IgD-negative memory B cell (primary cell): ENCODE measurements around the gene PLA2G6. TPM values are rescaled to one million over a fixed set of nuclear protein-coding genes. Genes with fewer than 3 reads are reported as not detected.

Source experiments
- H3K27ac Mint-ChIP-seq, 3 donors: one replicate each; pipeline ENCODE4 v1.8.0; 2020 to 2022; ENCODE audit warnings: mild to moderate bottlenecking in 3 of 3, mixed read lengths in 3 of 3, moderate library complexity in 1 of 3
- H3K27me3 Mint-ChIP-seq: one replicate; pipeline ENCODE4 v1.8.0; 2021; ENCODE audit warnings: mixed read lengths
- H3K36me3 Mint-ChIP-seq: one replicate; pipeline ENCODE4 v1.8.0; 2020; ENCODE audit warnings: mild to moderate bottlenecking, mixed read lengths
- H3K4me1 Mint-ChIP-seq, 3 donors: one replicate each; pipeline ENCODE4 v1.8.0; 2020 to 2022; ENCODE audit warnings: mixed read lengths in 3 of 3, mild to moderate bottlenecking in 1 of 3
- H3K4me3 Mint-ChIP-seq, 4 donors: one replicate each; pipeline ENCODE4 v1.8.0; 2020 to 2022; ENCODE audit warnings: mild to moderate bottlenecking in 4 of 4, mixed read lengths in 4 of 4, moderate library complexity in 3 of 4
- H3K9me3 Mint-ChIP-seq, 3 donors: one replicate each; pipeline ENCODE4 v1.8.0; 2020 to 2021; ENCODE audit warnings: mixed read lengths in 3 of 3, mild to moderate bottlenecking in 1 of 3
- polyA plus RNA-seq: library from polyadenylated mRNA; unstranded; fragments of 300-500 nt; fragmentation: Illumina TruSeq; gene quantifications from one replicate; pipeline ENCODE4 v1.2.3, GENCODE V29; 2021

PLA2G6 gene
- polyA plus RNA-seq, 1 donor from 2014 or later, result 3.0 TPM

GRCh38 chr22:38203855-38204514, 22.4 kb upstream of the PLA2G6 start:
- peak overlapping the region; percentile 9 to 81 (median 68) for H3K27ac Mint-ChIP-seq
- no peaks in the 10 kb centered on the region for H3K27me3 Mint-ChIP-seq
- H3K36me3 Mint-ChIP-seq, result no peaks in the 10 kb centered on the region
- H3K9me3 Mint-ChIP-seq, result no peaks in the 10 kb centered on the region
- H3K4me1 Mint-ChIP-seq, result peaks cover 10 to 31% (median 27%) of the 10 kb centered on the region in 3 donors
- H3K4me3 Mint-ChIP-seq, result peak overlapping the region; percentile 58 to 94 (median 90)

- Mint-ChIP-seq H3K27ac (peak overlapping the region; percentile 54 to 90 (median 76)), H3K27me3 (no peaks in the 10 kb centered on the region), H3K9me3 (no peaks in the 10 kb centered on the region), H3K4me3 (peak overlapping the region; percentile 58 to 94 (median 90)), H3K4me1 (peaks cover 10 to 35% (median 27%) of the 10 kb centered on the region in 3 donors), H3K36me3 (no peaks in the 10 kb centered on the region)
These were observed 21.6 kb upstream of the PLA2G6 start for GRCh38 chr22:38203090-38203810.

- Mint-ChIP-seq H3K9me3 (no peaks in the 10 kb centered on the region), H3K4me1 (peaks cover 10 to 35% (median 27%) of the 10 kb centered on the region in 3 donors), H3K36me3 (no peaks in the 10 kb centered on the region), H3K27ac (peak overlapping the region; percentile 54 to 90 (median 76)), H3K4me3 (peak overlapping the region; percentile 58 to 94 (median 90)), H3K27me3 (no peaks in the 10 kb centered on the region)
These were observed 20.9 kb upstream of the PLA2G6 start for GRCh38 chr22:38202437-38203089.

GRCh38 chr22:38201711-38202436, 20.2 kb upstream of the PLA2G6 start, which contains the start of gene MAFF:
Gene MAFF, plus strand, starts transcription at chr22:38201994. Its CDS starts 11,860 bp downstream, at chr22:38213854.
- peak within 1 kb of the TSS; percentile 82 to 95 (median 91) for H3K4me3 Mint-ChIP-seq
- H3K27ac Mint-ChIP-seq, result peak within 1 kb of the TSS; percentile 54 to 95 (median 80)
- no peaks in the 10 kb centered on the region for H3K27me3 Mint-ChIP-seq
- H3K36me3 Mint-ChIP-seq, result no peaks in the 10 kb centered on the region
- no peaks in the 10 kb centered on the region for H3K9me3 Mint-ChIP-seq
- peaks cover 10 to 35% (median 27%) of the 10 kb centered on the region in 3 donors for H3K4me1 Mint-ChIP-seq

- H3K4me3 Mint-ChIP-seq, result peak overlapping the region; percentile 82 to 95 (median 90)
- H3K9me3 Mint-ChIP-seq, result no peaks in the 10 kb centered on the region
These were observed 19.7 kb upstream of the PLA2G6 start for GRCh38 chr22:38201371-38201710.

GRCh38 chr22:38199826-38200559, 18.4 kb upstream of the PLA2G6 start:
- Mint-ChIP-seq H3K27ac (no peak overlapping the region), H3K4me1 (peaks cover 10 to 34% (median 26%) of the 10 kb centered on the region in 3 donors), H3K36me3 (no peaks in the 10 kb centered on the region), H3K27me3 (no peaks in the 10 kb centered on the region), H3K9me3 (peaks cover 0 to 1% (median 0%) of the 10 kb centered on the region in 3 donors), H3K4me3 (peak overlapping the region in 1 of 4 donors; percentile 55)

More at GRCh38 chr22:38201371-38201710, 19.7 kb upstream of the PLA2G6 start:
- H3K27me3 Mint-ChIP-seq, result no peaks in the 10 kb centered on the region
- H3K27ac Mint-ChIP-seq, result peak overlapping the region; percentile 46 to 95 (median 76)
- H3K36me3 Mint-ChIP-seq, result no peaks in the 10 kb centered on the region
- peaks cover 10 to 35% (median 27%) of the 10 kb centered on the region in 3 donors for H3K4me1 Mint-ChIP-seq

GRCh38 chr22:38196791-38197419, 15.3 kb upstream of the PLA2G6 start:
- Mint-ChIP-seq H3K27me3 (peaks cover 3% of the 10 kb centered on the region), H3K36me3 (no peaks in the 10 kb centered on the region), H3K4me1 (peaks cover 5 to 19% (median 17%) of the 10 kb centered on the region in 3 donors), H3K27ac (no peak overlapping the region), H3K9me3 (peaks cover 0 to 2% (median 0%) of the 10 kb centered on the region in 3 donors), H3K4me3 (no peak overlapping the region)

- Mint-ChIP-seq H3K36me3 (no peaks in the 10 kb centered on the region), H3K27me3 (peaks cover 3% of the 10 kb centered on the region), H3K4me3 (peak overlapping the region in 1 of 4 donors; percentile 26), H3K4me1 (peaks cover 0 to 2% (median 0%) of the 10 kb centered on the region in 3 donors), H3K9me3 (peaks cover 0 to 3% (median 0%) of the 10 kb centered on the region in 3 donors), H3K27ac (peak overlapping the region in 1 of 3 donors; percentile 14)
These were observed 11.9 kb upstream of the PLA2G6 start for GRCh38 chr22:38193580-38193979.

- Mint-ChIP-seq H3K4me3 (no peak overlapping the region), H3K36me3 (no peaks in the 10 kb centered on the region), H3K27me3 (peaks cover 3% of the 10 kb centered on the region), H3K9me3 (peaks cover 0 to 3% (median 0%) of the 10 kb centered on the region in 3 donors), H3K4me1 (peaks cover 0 to 1% (median 0%) of the 10 kb centered on the region in 3 donors), H3K27ac (no peak overlapping the region)
These were observed 10.8 kb upstream of the PLA2G6 start for GRCh38 chr22:38192475-38192863.

- Mint-ChIP-seq H3K27me3 (peaks cover 3% of the 10 kb centered on the region), H3K27ac (no peak overlapping the region)
These were observed 10.3 kb upstream of the PLA2G6 start for GRCh38 chr22:38191731-38192474.

GRCh38 chr22:38191055-38191454, 9.4 kb upstream of the PLA2G6 start:
- Mint-ChIP-seq H3K36me3 (no peaks in the 10 kb centered on the region), H3K27ac (no peak overlapping the region), H3K27me3 (peaks cover 10% of the 10 kb centered on the region), H3K9me3 (peaks cover 0 to 3% (median 0%) of the 10 kb centered on the region in 3 donors), H3K4me1 (peaks cover 0 to 3% (median 0%) of the 10 kb centered on the region in 3 donors), H3K4me3 (no peak overlapping the region)

More at GRCh38 chr22:38191731-38192474, 10.3 kb upstream of the PLA2G6 start:
- H3K9me3 Mint-ChIP-seq, result peaks cover 0 to 3% (median 0%) of the 10 kb centered on the region in 3 donors
- no peaks in the 10 kb centered on the region for H3K36me3 Mint-ChIP-seq
- H3K4me1 Mint-ChIP-seq, result peaks cover 0 to 1% (median 0%) of the 10 kb centered on the region in 3 donors
- no peak overlapping the region for H3K4me3 Mint-ChIP-seq

GRCh38 chr22:38190581-38190980, 9.0 kb upstream of the PLA2G6 start:
- Mint-ChIP-seq H3K9me3 (peaks cover 0 to 3% (median 0%) of the 10 kb centered on the region in 3 donors), H3K4me3 (no peak overlapping the region), H3K36me3 (no peaks in the 10 kb centered on the region), H3K27ac (no peak overlapping the region), H3K27me3 (peaks cover 10% of the 10 kb centered on the region), H3K4me1 (peaks cover 0 to 3% (median 0%) of the 10 kb centered on the region in 3 donors)

GRCh38 chr22:38189104-38189503, 7.5 kb upstream of the PLA2G6 start:
- peaks cover 12% of the 10 kb centered on the region for H3K27me3 Mint-ChIP-seq
- no peaks in the 10 kb centered on the region for H3K36me3 Mint-ChIP-seq
- H3K27ac Mint-ChIP-seq, result no peak overlapping the region

More at GRCh38 chr22:38189104-38189503, 7.5 kb upstream of the PLA2G6 start:
- Mint-ChIP-seq H3K4me1 (peaks cover 0 to 4% (median 0%) of the 10 kb centered on the region in 3 donors), H3K4me3 (no peak overlapping the region), H3K9me3 (peaks cover 0 to 2% (median 0%) of the 10 kb centered on the region in 3 donors)
